Lung microvascular endothelial cell (primary cell): ENCODE data around the gene MCAM. TPM values are rescaled to one million over a fixed set of nuclear protein-coding genes. Genes with fewer than 3 reads are reported as not detected.

Experiments
- DNase-seq, 2 donors: peaks; one replicate each; pipeline versions ENCODE4 v3.0.0 to v3.0.0-alpha.2; 2010; ENCODE audit warnings: low read depth in 2 of 2
- total RNA-seq: library from RNA; depleted of rRNA; stranded (reverse); fragments of >200 nt; gene quantifications from 2 replicates; pipeline ENCODE4 v1.2.1, GENCODE V29; 2014

MCAM gene
- total RNA-seq, 1 donor from 2014 or later: 48.4 TPM

DNA sequence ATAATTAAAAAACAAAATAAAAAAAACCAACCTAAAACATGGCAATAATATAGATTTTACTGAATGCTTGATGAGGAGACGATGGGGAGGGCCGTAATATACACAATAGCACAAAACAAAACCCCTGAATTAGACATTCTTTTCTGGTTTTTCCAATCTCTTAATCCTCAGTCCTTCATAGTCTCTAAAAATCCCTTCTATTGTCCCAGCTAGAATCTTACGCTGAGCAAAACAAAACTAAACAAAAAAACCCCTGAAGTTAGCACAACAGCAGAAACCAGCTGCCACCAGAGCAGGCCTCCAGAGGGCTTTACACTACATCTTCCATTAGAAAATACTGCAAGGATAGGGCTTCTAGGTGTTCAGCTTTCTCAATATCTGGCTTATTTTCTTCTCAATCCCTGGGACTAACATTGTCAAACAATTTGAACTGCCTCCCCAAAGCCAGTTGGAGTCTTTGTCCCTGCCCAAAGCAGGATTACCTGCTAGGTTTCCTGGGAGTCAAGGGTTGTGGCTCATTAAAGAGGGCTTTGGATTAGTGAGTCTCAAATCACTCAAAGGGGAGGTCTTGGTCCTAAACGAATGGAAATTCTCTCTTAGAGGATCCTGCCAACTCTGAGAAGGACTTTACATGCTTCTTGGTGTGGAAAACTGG lies 15.3 kb upstream of the MCAM start:
- no peak for DNase-seq

DNA sequence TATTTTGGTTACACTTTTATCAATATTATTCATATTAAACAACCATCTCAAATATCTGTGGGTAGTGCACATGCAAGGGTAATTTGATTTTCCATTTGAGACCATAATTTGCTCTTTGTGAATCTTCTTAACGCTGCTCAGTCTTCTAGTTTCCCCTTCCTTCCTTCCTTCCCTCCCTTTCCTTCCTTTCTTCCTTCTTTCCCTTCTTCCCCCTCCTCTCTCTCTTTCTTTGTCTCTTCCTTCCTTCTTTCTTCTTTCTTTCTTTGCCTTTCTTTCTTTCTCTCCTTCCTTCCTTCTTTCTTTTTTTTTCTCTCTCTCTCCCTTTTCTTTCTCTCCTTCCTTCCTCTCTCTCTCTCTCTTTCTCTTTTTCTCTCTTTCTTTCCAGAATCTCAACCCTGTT lies 13.3 kb upstream of the MCAM start:
- DNase-seq: no peak

DNA sequence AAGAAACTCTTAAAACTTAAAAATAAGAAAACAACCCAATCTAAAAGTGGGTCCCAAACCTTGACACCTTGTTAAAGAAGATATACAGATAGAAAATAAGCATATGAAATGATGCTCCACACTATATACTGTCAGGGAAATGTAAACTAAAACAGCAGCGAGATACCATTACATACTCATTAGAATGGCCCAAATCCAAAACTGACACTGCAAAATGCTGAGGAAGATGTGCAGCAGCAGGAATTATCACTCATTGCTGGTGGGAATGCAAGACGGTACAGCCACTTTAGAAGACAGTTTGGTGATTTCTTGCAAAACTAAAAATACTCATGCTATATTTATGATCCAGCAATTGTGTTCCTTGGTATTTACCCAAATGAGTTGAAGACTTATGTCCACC lies 12.4 kb upstream of the MCAM start:
- DNase-seq: no peak

DNA sequence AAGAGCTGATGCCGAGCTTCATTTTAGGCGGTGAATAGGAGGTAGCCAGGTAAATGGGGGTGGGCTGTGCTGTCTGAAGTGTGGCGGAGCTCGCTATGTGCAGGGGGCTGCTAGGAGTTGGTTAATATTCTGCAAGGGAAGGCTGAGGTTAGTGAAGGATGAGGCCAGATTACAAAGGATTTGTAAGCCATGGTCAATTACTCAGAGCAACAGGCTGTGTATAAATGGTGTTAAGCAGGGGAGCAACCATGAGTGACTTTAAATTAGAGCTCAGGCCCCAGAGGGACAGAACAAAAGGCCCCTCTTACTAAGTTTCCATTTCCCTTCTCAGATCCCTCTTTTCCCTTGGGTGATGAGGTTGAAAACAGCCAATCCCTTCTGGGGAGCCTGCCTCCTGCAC lies 7.3 kb upstream of the MCAM start:
- DNase-seq: no peak

DNA sequence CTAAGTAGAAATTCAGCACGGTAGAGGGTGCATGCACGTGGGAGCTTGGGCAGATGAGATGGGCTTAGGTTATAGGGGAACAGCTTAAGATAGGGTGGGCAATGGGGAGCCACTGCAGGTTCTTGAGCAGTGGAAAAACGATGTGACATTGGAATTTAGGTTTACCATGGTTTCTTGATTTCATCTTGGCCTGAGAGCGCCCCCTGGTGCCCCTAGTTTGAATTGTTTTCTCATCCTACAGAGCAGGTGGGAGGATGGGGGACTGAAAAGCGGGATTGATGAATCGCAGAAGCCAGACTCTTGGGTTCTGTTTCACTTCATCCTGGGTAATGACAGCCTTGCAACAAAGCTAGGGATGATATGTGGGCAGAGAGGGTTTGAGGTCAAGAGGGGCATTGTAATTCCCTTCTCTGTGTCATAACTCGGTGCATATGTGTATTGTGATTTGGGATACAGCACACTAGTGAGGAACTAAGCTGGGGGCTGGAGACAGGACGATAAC lies 6.7 kb upstream of the MCAM start:
- DNase-seq: peak; percentile 71 to 76

DNA sequence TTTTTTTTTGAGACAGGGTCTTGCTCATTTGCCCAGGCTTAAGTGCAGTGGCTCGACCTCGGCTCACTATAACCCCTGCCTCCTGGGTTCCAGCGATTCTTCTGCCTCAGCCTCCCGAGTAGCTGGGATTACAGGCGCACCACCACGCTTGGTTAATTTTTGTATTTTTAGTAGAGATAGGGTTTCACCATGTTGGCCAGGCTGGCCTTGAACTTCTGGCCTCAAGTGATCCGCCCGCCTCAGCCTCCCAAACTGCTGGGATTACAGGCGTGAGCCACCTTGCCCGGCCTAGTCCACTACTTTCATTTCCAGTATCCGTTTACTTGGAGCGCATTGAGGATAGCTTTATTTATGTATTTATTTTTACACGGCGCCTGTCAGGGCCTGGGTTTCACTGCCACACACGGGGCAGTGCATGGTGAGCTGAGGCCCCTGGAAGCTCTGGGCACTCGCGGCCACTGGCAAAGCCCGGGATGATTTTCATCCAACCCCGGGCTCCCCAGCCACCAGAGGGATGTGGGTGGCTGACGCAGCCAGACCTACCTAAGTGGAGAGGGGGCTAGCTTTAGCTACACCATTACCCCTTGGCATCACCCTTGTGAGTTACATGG lies 6.1 kb upstream of the MCAM start:
- DNase-seq: no peak

DNA sequence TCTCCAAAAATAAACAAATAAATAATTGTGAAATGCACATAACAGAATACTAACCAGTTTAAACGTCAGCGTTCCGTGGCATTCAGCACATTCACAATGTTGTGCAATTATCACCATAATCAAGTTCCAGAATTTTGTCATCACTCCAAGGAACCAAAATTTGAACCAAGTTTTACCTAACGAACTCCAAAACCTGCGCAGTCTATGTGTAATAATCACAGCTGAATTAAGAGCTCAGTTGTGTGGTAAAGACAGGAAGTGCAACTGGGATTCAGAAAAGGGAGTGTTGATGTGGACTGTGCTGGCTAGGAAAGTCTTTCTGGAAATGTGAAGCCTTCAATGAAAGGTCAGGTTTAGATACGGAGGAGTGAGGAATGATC lies 5.4 kb upstream of the MCAM start:
- DNase-seq: peak in 1 of 2 donors; percentile 44

DNA sequence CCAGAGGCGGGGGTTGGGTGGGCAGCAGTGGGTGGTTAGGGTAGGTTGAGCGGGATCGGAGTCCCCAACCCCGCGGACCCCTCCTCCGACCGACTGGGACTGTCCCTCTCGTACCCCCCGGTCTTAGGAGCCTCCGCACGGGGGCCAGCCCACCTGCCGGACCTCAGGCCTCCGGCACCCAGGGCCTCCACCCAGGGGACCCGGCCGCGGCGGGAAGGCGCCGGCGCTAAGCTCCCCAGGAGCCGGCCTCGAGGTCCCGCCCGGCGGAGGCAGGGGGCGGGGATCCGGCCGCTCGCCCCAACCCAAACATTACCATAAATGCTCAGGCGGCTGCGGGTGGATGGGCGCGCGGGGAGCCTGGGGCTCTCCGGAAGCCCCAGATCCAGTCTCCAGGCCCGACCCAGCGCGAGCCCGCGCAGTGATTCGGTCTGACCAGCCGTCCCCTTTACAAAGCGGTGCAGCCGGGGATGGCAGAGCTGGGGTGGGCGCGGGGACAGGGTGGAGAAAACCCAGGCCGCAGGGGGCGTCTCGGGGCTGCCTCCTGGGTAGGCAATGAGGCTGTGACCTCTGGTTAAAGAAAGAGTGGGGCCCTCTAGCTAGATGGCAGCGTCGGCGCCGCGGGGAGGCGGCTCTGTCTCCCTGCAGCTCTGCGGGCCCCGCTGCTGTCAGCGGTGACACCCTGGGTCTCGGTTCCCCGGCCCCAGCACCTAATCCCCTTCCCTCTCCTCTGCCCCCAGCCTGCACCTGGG lies 4.0 kb upstream of the MCAM start:
- peak; percentile 50 to 82 for DNase-seq

DNA sequence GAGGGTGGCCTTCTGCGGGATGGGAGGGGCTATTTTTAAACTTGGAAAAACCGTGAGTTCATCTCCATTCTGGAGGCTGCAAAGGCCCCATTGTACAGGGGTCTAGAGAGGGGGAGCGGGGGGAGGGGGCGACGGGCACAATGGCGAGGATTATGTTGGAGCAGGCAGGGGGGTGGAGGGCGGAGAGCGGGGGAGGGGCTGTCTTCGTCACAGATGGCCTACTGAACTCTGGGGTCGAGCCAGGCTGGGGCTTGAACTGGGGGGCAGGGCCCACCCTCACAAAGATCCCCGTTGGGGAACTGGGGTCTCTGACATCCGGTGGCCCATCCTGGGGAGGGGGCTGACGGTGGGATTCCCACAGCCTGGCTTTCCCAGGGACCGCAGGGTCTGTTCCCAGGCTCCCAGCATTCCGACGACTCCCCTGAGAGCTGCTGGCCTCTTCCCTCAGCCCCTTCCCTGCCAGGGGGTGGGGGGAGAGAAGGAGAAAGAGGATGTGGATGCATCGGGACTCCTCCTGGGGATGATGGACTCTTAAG lies 3.4 kb upstream of the MCAM start:
- DNase-seq: peak in 1 of 2 donors; percentile 57

DNA sequence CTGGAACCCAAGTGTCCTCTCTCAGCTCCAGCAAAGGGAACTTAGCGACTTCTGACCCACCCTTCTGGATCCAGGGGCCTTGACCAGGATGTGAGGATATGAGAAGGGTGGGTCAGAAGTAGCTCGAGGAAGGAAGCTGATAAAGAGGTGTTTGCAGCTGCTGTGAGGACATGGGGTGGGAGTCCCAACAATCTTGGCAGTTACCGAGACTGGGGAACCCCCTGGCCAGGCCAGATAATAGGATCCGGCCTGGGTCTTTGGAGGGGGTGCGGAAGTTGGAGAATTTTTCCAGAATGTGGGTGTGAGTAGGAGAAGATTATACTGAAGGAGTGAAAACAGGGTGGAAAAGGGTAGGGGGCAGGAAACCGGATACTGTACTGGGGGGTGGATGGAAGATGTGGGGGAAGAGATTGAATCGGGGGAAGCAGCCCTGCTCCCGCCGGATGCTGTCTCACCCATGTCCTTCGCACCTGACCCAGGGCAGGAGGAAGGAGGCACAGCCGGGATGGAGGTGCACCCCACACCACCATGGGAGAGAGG lies 2.8 kb upstream of the MCAM start:
- DNase-seq: peak in 1 of 2 donors; percentile 85

DNA sequence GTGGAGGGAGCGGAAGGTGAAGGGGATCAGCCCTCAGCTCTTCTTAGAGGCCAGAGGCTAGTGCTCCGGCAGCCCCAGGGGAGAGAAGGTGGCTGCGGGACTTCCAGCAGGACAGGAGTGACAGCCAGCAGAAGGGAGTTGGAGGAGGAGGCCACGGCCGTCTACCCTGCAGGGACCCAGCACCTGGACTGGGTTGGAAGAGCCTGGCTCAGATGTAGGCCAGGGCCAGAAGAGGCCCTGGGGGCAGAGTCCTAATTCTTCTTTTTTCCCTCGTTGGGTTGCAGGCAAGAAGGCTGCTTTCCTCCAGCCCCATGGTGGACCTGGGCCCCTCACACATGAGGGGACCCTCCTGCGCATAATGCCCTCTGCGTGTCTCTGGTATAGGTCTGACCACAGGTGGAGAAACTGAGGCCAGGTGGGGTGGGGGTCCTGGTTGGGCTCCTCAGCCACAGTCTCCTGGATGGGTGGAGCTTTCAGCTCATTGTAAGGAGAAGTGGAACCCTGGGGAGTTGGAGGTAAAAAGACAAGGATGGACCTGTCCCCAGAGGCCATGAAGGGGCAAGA lies 2.3 kb upstream of the MCAM start:
- DNase-seq: no peak

DNA sequence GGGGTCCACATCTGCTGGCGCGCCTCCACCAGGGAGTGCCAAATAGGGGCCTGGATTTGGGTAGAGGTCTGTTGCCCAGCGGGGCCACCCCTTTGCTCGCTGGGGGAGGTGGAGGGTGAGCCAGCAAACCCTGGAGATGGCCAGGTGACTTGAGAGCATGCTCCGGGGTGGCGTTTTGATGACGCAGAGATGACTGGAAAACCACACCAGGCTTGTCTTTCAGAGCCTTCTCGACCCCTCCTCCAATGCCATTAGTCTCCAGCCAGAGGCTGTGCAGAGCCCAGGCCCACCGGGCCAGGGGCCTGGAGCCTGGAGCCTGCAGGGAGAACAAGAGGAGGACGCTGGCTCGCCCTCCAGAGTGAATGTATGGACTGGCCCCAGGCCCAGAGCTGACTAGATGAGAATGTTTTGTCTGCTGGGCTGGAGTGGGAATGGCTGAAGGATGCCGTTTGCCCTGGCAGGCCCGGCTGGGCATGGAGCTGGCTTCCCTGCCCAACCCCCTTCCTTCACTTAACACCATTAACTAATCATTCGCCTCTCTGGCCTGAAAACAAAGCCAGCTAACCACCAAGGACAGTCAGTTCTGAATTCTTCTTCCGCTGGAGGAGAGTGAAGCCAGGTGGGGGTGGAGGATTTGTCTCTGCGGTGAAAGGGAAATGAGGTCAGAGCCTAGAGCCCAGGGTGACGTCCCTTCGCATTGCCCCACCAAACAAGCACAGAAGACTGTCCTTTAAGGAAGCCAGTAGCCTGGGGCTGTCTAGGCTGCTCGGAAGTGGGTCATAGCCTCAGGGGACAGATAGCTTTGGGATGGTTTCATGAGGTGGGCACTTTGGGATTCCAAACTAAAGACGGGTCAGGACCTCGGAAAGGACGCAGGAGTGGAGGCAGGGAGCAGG lies 1.6 kb upstream of the MCAM start:
- DNase-seq: peak in 1 of 2 donors; percentile 80

DNA sequence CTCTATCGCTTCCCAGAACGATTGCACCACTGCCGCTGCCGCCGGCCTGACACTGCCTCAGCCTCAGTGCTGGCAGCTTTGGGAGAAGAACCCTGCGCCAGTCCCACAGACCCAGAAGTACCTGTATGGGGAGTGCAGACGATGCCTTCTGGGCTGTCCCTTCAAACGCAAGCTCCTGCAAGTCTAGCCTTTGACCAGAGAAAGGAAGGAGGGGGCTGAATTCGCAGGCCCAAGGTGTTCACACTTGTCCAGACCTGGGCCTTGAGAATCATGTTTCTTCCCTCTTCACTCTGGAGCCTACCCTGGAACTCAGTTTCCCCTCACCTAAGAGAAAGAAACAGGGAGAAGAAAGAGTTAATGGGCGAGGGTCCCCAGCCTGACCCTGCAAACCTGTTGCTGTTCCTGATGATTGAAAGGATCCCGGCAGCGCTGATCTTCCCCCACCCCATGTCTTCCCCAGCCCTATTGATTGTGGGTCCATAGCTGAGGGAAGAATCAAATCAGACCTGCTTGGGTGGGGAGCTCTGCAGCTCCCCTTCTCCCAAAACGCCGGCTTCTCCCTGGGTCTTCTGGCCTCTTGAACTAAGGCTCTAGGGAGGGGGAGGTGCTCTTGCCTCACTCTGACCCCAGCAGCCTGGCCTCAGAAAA lies 786 bp upstream of the MCAM start:
- peak in 1 of 2 donors; percentile 34 for DNase-seq

DNA sequence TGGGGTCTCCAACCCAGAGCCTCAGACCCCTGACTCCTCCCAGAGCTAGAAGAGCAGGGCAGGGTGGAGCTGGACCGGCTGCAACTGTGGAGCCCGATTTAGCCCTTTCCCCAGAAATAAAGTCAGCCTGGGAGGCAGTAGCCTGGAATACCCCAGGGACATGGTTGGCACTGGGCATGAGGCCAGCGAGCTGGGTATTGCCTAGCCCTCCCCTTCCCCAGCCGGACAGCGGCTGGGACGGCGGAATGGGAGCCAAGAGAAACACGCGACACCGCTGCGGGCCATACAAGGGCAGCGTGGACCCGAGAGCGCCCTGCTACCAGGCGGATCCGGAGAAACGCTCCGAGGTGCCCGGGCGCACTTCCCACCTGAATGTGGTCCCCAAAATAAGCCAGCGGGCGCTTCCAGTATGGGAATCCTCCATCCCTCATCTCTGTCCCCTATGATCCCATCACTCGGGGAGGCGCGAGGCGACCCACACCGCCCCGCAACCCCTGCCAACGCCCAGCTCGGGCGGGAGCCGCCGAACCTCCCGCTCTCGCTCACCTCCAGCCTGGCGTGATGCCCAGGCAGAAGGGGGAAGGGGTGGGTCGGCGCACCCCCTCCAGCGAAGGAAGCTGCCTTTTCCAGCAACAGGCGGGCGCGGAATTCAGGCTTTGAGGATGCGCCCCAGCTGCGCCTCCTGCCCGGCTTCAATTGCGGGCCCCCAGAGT lies 758 bp downstream of the MCAM start:
- peak; percentile 34 to 55 for DNase-seq

DNA sequence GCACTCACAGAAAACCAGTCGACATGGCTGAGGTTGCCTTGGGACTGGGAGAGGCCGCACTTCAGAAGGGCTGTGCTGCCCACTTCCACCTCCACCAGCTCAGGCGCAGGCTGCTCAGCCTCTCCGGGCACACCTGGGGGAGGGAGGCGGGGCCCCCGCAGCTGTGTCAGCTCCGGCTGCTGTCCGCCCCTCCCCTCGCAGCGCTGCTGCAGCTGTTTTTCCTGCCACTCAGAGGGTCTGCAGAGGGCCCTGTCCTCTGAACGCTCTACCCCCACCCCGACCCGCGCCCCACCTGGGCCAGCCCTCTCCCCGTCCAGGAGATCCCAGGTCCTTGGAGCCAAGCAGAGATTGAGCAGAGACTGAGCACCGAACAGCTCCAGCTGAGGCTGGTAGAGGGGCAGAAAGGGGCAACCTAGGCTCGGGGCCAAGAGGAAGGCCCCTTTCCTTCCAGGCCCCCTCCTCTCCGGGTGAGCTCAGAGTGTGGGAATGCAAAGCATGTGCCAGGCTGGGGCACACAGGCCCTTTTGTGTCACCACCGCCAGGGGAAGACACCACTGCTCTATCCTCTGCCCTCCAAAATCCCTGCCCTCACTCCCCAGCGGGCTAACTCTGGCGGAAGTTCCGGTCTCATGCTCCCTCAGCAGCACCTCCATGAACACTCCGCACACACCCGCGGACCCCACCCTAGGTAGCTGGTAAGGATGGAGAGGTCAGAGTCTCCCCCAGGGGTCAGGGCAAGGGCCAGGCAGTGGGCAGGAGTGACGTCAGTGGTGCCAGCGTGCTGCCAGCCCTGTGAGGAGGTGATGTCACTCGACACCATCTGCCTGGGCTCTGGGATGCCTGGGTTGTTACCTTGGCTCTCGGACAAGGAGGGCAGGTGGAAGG lies 1.6 kb downstream of the MCAM start:
- peak; percentile 41 to 46 for DNase-seq

DNA sequence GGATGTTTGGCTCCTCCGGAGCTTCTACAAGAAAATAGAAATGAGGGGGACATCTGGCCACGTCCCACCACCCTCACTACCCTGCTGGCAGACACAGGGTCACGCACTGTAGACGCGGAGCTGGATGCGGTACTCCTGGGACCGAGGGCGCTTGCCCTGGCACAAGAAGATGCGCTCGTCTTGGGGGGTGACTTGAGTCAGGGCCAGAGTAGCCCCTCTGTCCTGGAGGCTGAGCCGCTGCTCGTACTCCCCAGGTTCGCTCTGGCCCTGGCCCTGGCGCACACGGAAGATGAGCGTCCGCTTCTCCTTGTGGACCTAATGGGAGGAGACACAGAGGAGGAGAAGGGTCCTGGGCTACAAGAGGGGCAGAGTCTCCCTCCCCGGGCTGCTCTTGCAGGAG lies 2.2 kb downstream of the MCAM start:
- DNase-seq: no peak

DNA sequence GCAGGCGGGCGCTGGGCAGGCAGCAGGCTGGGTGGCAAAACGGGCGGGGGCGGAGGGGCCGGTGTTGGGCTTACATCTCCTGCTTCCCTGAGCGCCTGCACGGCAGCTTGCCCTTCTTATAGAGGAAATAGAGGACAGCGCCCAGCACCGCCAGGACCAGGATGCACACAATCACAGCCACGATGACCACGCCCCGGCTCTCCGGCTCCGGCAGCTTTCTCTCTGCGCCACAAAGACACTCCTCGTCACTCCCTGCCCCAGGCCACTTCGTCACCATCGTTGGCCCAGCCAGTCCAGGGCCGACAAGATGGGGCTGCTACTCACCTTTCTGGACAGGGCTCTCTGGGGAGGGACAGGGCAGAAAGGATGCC lies 6.3 kb downstream of the MCAM start:
- DNase-seq: no peak

DNA sequence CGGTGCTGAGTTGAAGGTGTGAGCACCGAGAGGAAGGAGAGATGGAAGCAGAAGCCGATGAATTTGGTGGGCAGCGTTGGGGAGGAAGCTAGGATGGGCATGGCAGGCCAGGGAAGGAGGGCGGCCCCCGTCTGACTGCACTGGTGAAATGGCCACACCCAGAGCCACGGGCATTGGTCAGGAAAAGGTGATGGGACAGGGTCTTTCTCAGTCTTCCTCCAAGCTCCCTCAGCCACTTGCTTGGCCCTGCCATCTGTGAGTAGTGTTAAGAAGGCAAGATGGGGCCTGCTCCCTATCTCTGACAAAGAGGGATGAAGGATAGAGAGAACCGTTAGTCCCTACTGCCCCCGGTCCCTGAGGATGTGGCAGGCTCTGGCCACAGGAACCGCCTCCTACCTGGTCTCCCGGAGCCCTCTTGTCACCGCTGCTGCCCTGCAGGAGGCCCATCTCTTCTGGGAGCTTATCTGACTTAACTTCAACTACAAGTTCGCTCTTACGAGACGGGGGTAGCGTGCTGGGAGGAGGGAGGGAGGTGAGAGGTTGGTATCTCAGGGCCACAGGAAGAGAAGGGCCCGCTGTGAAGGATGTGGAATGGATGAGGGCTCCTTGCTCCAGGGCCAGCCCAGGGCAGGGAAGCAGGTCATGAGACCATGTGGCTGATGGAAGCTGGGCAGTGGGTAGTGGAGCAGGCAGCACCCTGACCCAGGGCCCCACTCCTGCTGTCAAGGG lies 6.8 kb downstream of the MCAM start:
- DNase-seq: no peak
